ENCODE data around the gene PTGR2. TPM values are rescaled to one million over a fixed set of nuclear protein-coding genes. Genes with fewer than 3 reads are reported as not detected.
"Not testable (repeated sequence)": the region's sequence is repeated elsewhere in the genome, so short reads cannot be mapped to it uniquely, and the experiment has no call there.

The PTGR2 gene
- total and polyA plus RNA-seq, 5 donors = 31.3 to 38.3 (median 32.8) TPM

GRCh38 chr14:73833034-73833433, 18.6 kb upstream of the PTGR2 start:
- Histone ChIP-seq H3K27ac (ENCODE audit: low read length) (peak overlapping the region; percentile 73), H3K27me3 (ENCODE audit: control insufficient read depth, insufficient read depth) (no peaks in the 10 kb centered on the region), H3K4me3 (ENCODE audit: low read length) (no peak overlapping the region), H3K4me1 (ENCODE audit: control insufficient read depth, insufficient read depth, low read length) (peaks cover 3% of the 10 kb centered on the region), H3K9me3 (ENCODE audit: control insufficient read depth, low read length) (no peaks in the 10 kb centered on the region)
- no peak for ATAC-seq
- WGBS = 51% methylated on average over 1 of the region's 1 CpG
- intact Hi-C loops (cut with DNase I) = no loop called here
- DNase-seq = no peak

GRCh38 chr14:73833530-73834260, 17.9 kb upstream of the PTGR2 start:
- H3K9me3 ChIP-seq (ENCODE audit: control insufficient read depth, low read length) = no peaks in the 10 kb centered on the region
- intact Hi-C loops (cut with DNase I) = no loop called here
- ATAC-seq (peak; percentile 68 to 71), DNase-seq (peak; percentile 59 to 80 (median 72))
- H3K4me3 ChIP-seq (ENCODE audit: low read length) = no peak overlapping the region
- H3K27ac ChIP-seq (ENCODE audit: low read length) = peak overlapping the region; percentile 69
- WGBS = 46% methylated on average over 9 of the region's 9 CpGs
- H3K4me1 ChIP-seq (ENCODE audit: control insufficient read depth, insufficient read depth, low read length) = peaks cover 3% of the 10 kb centered on the region
- no peaks in the 10 kb centered on the region for H3K27me3 ChIP-seq (ENCODE audit: control insufficient read depth, insufficient read depth)

- Histone ChIP-seq H3K4me1 (ENCODE audit: control insufficient read depth, insufficient read depth, low read length) (peaks cover 3% of the 10 kb centered on the region), H3K27me3 (ENCODE audit: control insufficient read depth, insufficient read depth) (no peaks in the 10 kb centered on the region), H3K9me3 (ENCODE audit: control insufficient read depth, low read length) (no peaks in the 10 kb centered on the region), H3K27ac (ENCODE audit: low read length) (no peak overlapping the region), H3K4me3 (ENCODE audit: low read length) (no peak overlapping the region)
- ATAC-seq = no peak
- intact Hi-C loops (cut with DNase I) = no loop called here
- no peak for DNase-seq
- 93% methylated on average over 4 of the region's 4 CpGs for WGBS
Observed at GRCh38 chr14:73834261-73834625, 17.4 kb upstream of the PTGR2 start.

- H3K27ac ChIP-seq (ENCODE audit: low read length); DNase-seq; H3K27me3 ChIP-seq (ENCODE audit: control insufficient read depth, insufficient read depth); ATAC-seq; intact Hi-C loops (cut with DNase I); H3K4me3 ChIP-seq (ENCODE audit: low read length); H3K9me3 ChIP-seq (ENCODE audit: control insufficient read depth, low read length); H3K4me1 ChIP-seq (ENCODE audit: control insufficient read depth, insufficient read depth, low read length): not testable (repeated sequence)
- 93% methylated on average over 7 of the region's 7 CpGs for WGBS
Observed at GRCh38 chr14:73838293-73839034, 13.2 kb upstream of the PTGR2 start.

GRCh38 chr14:73842201-73842600, 9.4 kb upstream of the PTGR2 start:
- DNase-seq (no peak), ATAC-seq (no peak)
- Histone ChIP-seq H3K4me1 (ENCODE audit: control insufficient read depth, insufficient read depth, low read length) (no peaks in the 10 kb centered on the region), H3K27ac (ENCODE audit: low read length) (no peak overlapping the region), H3K9me3 (ENCODE audit: control insufficient read depth, low read length) (no peaks in the 10 kb centered on the region), H3K4me3 (ENCODE audit: low read length) (no peak overlapping the region), H3K27me3 (ENCODE audit: control insufficient read depth, insufficient read depth) (no peaks in the 10 kb centered on the region)
- intact Hi-C loops (cut with DNase I) = no loop called here
- 95% methylated on average over 1 of the region's 1 CpG for WGBS

GRCh38 chr14:73842851-73843250, 8.8 kb upstream of the PTGR2 start:
- intact Hi-C loops (cut with DNase I) = no loop called here
- Histone ChIP-seq H3K9me3 (ENCODE audit: control insufficient read depth, low read length) (no peaks in the 10 kb centered on the region), H3K4me1 (ENCODE audit: control insufficient read depth, insufficient read depth, low read length) (no peaks in the 10 kb centered on the region), H3K4me3 (ENCODE audit: low read length) (no peak overlapping the region), H3K27ac (ENCODE audit: low read length) (no peak overlapping the region), H3K27me3 (ENCODE audit: control insufficient read depth, insufficient read depth) (no peaks in the 10 kb centered on the region)
- ATAC-seq = no peak
- WGBS = 75% methylated on average over 2 of the region's 2 CpGs
- DNase-seq = no peak

- intact Hi-C loops (cut with DNase I) = no loop called here
- DNase-seq (no peak), ATAC-seq (no peak)
- Histone ChIP-seq H3K4me3 (ENCODE audit: low read length) (no peak overlapping the region), H3K27me3 (ENCODE audit: control insufficient read depth, insufficient read depth) (no peaks in the 10 kb centered on the region), H3K4me1 (ENCODE audit: control insufficient read depth, insufficient read depth, low read length) (no peaks in the 10 kb centered on the region), H3K27ac (ENCODE audit: low read length) (no peak overlapping the region), H3K9me3 (ENCODE audit: control insufficient read depth, low read length) (no peaks in the 10 kb centered on the region)
- 62% methylated on average over 2 of the region's 2 CpGs for whole genome bisulfite sequencing
Observed at GRCh38 chr14:73843296-73843695, 8.3 kb upstream of the PTGR2 start.

- intact Hi-C loops (cut with DNase I) = no loop called here
- ATAC-seq (no peak), DNase-seq (no peak)
- Histone ChIP-seq H3K4me1 (ENCODE audit: control insufficient read depth, insufficient read depth, low read length) (no peaks in the 10 kb centered on the region), H3K27me3 (ENCODE audit: control insufficient read depth, insufficient read depth) (no peaks in the 10 kb centered on the region), H3K9me3 (ENCODE audit: control insufficient read depth, low read length) (no peaks in the 10 kb centered on the region), H3K27ac (ENCODE audit: low read length) (no peak overlapping the region), H3K4me3 (ENCODE audit: low read length) (no peak overlapping the region)
- WGBS = 81% methylated on average over 4 of the region's 4 CpGs
Observed at GRCh38 chr14:73846947-73847346, 4.7 kb upstream of the PTGR2 start.

GRCh38 chr14:73851000-73851399, 631 bp upstream of the PTGR2 start:
- Histone ChIP-seq H3K9me3 (ENCODE audit: control insufficient read depth, low read length) (no peaks in the 10 kb centered on the region), H3K4me3 (ENCODE audit: low read length) (peak overlapping the region; percentile 84), H3K4me1 (ENCODE audit: control insufficient read depth, insufficient read depth, low read length) (no peaks in the 10 kb centered on the region), H3K27me3 (ENCODE audit: control insufficient read depth, insufficient read depth) (no peaks in the 10 kb centered on the region), H3K27ac (ENCODE audit: low read length) (peak overlapping the region; percentile 98)
- DNase-seq = no peak
- 59% methylated on average over 6 of the region's 6 CpGs for WGBS
- no peak for ATAC-seq
- intact Hi-C loops (cut with DNase I) = no loop called here

- Histone ChIP-seq H3K9me3 (ENCODE audit: control insufficient read depth, low read length) (no peaks in the 10 kb centered on the region), H3K27me3 (ENCODE audit: control insufficient read depth, insufficient read depth) (no peaks in the 10 kb centered on the region), H3K4me3 (ENCODE audit: low read length) (no peak overlapping the region), H3K4me1 (ENCODE audit: control insufficient read depth, insufficient read depth, low read length) (no peaks in the 10 kb centered on the region), H3K27ac (ENCODE audit: low read length) (no peak overlapping the region)
- intact Hi-C loops (cut with DNase I) = no loop called here
- no peak for DNase-seq
- ATAC-seq = no peak
Observed at GRCh38 chr14:73859145-73859544, 7.5 kb downstream of the PTGR2 start.

GRCh38 chr14:73861073-73861472, 9.4 kb downstream of the PTGR2 start:
- 86% methylated on average over 5 of the region's 5 CpGs for WGBS
- Histone ChIP-seq H3K27me3 (ENCODE audit: control insufficient read depth, insufficient read depth) (no peaks in the 10 kb centered on the region), H3K27ac (ENCODE audit: low read length) (no peak overlapping the region), H3K4me3 (ENCODE audit: low read length) (no peak overlapping the region), H3K4me1 (ENCODE audit: control insufficient read depth, insufficient read depth, low read length) (no peaks in the 10 kb centered on the region), H3K9me3 (ENCODE audit: control insufficient read depth, low read length) (no peaks in the 10 kb centered on the region)
- DNase-seq = no peak
- no peak for ATAC-seq
- intact Hi-C loops (cut with DNase I) = loop anchor here in 1 of 4 donors (10.0 kb wide), 1 partner anchor 136 kb away; no protein-coding TSS in a partner anchor
